MV-4-11 (cell line): ENCODE results near the gene TTC39B.
"Not testable (repeated sequence)": the region's sequence is repeated elsewhere in the genome, so short reads cannot be mapped to it uniquely, and the experiment has no call there.

Experiments
- DNase-seq: peaks from one replicate; lab custom pipeline; 2025; lab: John Stamatoyannopoulos, UW

Gene TTC39B

DNA sequence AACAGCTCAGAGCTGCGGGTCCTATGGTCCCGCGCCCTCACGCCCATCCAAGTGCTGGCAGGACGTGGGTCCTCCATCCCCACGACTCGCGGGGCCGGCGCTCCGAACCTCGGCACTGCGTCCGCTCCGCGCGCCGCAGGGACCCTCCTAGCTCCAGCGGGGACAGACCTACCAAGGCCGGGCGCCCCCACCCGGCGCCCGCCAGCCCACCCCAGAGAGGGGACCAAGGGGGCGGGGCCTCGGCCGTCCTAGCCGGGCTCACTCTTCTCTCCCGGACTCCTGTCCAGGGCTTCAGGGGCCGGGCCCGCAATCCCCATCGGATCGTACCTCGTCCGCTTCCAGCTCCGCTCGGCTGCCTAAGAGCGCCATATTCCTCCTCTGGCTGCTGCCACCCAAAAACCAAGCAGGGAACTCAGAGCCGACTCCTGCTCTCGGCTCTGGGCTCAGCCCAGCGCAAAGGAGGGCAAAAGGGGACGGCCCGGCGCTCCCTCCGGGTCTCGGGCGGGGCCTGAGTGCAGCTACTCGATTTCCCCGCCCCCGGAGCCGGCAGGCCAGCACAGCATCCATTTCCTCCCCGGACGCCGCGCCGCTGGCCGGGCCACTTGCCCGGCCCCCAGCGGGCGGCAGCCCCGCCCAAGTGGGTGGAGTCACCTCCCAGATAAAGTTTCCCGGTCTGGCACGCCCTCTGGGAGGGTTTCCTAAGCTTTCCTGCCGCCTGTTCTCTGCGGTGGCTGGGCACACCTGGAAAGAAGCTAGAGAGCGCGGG lies at the start of gene TTC39B:
Gene TTC39B (minus strand): TSS at position 460 of the 766 bp plus-strand sequence. CDS start 91 bp downstream, at position 369.
- peak; percentile 67 for DNase-seq

GRCh38 chr9:15355669-15356068 lies 48.7 kb upstream of the TTC39B start:
- DNase-seq, result no peak

DNA sequence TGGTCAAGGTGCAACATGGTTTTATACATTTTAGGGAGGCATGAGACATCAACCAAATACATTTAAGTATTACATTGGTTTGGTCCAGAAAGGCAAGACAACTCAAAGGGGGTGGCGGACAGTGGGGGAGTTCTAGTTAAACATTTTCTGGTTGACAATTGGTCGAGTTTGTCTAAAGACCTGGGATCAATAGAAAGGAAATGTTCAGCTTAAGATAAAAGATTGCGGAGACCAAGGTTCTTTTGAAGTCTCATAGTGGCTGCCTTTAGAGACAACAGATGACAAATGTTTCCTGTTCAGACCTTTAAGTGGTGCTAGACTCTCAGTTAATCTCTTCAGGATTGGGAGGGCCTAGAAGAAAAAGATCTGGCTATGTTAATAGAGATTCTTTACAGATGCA lies 47.7 kb upstream of the TTC39B start:
- DNase-seq, result no peak

DNA sequence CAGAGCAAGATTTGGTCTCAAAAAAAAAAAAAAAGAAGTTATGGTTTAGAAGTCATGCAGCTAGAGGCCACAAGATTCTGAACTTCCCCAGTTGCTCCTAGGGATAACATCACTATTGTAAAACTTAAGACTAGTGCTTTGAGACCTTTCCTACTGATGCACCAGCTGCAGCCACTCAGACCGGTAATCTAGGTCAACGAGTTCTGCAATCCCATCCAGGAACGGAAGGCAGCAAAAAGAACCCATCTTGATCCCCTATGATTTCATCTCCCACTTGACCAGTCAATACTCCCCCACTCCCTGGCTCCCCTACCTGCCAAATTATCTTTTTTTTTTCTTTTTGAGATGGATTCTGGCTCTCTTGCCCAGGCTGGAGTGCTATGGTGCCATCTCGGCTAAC lies 46.9 kb upstream of the TTC39B start:
- peak; percentile 68 for DNase-seq

DNA sequence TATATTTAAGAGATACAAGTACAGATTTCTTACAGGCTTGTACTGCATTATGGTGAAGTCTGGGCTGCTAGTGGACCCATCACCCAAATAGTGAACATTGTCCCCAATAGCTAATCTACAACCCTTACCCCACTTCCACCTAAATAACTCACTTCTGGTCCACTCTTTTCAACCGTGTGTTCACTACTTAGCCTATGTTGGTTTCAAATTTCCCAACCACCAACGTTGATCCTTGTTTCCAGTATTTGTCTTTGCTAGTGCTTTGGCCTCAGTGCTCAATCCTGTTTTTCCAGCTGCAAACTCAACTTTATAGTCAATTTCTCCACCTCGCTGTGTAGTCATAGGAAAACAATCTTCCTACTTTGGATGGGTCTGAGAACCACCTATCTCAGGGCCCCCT lies 45.3 kb upstream of the TTC39B start:
- no peak for DNase-seq

DNA sequence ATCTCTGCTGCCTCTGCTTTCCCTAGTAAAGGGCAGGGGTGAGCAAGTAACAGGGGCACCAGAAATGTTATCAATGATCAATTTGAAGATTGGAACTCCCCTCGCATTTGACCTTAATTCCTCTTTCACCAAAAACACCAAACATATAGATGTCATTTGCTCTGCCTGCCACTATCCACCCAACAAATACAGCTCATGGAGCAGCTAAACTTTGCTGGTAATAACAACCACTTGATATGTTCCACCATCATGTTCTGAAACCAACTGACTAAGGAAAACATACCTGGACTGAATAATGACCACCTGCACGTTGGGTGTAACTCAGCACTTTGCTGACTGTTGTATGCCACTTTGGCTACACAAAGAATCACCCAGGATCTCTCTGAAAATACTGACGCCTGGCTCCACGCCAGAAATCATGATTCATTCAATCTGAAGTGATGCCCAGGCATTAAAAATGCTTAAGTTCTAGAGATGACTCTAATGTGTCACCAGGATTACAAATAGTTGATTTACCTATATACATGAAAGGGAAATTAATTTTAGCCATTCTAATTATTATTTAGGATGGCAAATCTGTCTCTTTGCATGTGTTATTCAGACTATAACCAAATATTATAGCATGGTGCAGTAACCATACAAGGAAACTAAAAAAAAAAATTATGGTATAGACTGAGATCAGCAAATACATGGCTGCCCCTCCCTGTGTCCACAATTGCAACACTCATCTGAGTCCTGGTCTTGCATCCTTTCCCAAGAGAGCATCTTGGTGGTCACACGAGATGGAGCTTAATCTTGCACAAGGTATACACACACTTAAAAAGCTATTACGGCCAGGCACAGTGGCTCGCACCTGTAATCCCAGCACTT lies 43.1 kb upstream of the TTC39B start:
- no peak for DNase-seq

GRCh38 chr9:15346837-15347236 lies 39.8 kb upstream of the TTC39B start:
- DNase-seq, result no peak

DNA sequence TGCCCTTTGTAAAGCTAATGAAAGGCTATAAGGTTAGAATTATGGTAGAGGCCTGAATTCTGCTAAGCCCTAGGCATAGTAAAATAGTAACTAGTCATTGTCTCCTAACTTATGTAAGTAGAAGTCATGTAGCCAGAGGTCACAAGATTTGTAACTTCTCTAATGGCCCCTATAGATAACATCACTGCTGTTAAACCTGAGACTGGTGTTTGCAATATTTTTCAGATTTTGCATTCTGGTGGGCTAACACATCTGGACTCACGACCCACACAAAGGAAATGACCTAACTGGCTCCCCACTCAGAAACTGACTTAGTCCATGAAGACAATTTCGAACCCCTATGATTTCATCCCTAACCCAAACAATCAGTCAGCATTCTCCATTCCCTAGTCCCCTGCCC lies 37.2 kb upstream of the TTC39B start:
- no peak for DNase-seq

GRCh38 chr9:15333376-15333881 lies 26.4 kb upstream of the TTC39B start:
- no peak for DNase-seq

- DNase-seq, result no peak
These were observed 25.9 kb upstream of the TTC39B start for GRCh38 chr9:15332939-15333338.

GRCh38 chr9:15329539-15330109 lies 22.6 kb upstream of the TTC39B start:
- DNase-seq, result peak; percentile 9

- DNase-seq, result no peak
These were observed 21.9 kb upstream of the TTC39B start for GRCh38 chr9:15328946-15329345.

- DNase-seq, result not testable (repeated sequence)
These were observed 15.7 kb upstream of the TTC39B start for GRCh38 chr9:15322695-15323094.

DNA sequence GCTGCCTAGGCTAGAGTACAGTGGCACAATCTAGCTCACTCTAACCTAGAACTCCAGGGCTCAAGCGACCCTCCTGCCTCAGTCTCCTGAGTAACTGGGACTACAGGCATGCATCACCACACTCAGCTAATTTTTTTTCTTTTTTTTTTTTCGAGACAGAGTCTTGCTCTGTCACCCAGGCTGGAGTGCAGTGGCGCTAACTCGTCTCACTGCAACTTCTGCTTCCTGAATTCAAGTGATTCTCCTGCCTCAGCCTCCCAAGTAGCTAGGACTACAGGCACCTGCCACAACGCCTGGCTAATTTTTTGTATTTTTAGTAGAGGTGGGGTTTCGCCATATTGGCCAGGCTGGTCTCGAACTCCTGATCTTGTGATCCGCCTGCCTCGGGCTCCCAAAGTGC lies 12.6 kb upstream of the TTC39B start:
- DNase-seq, result peak; percentile 25

DNA sequence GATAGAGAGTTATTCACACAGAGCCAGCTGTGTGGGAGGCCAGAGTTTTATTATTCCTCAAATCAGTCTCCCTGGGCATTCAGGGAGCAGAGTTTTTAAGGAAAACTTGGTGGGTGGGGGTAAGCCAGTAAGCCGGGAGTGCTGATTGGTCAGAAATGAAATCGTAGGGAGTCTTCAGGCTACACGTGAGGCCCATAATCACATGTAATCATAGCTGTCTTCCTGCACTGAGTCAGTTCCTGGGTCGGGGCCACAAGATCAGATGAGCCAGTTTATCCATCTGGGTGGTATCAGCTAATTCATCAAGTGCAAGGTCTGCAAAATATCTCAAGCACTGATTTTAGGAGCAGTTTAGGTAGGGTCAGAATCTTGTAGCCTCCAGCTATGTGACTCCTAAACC lies 10.8 kb upstream of the TTC39B start:
- no peak for DNase-seq

GRCh38 chr9:15311607-15312006 lies 4.6 kb upstream of the TTC39B start:
- no peak for DNase-seq

- DNase-seq, result no peak
These were observed 3.3 kb upstream of the TTC39B start for GRCh38 chr9:15310107-15310850.

DNA sequence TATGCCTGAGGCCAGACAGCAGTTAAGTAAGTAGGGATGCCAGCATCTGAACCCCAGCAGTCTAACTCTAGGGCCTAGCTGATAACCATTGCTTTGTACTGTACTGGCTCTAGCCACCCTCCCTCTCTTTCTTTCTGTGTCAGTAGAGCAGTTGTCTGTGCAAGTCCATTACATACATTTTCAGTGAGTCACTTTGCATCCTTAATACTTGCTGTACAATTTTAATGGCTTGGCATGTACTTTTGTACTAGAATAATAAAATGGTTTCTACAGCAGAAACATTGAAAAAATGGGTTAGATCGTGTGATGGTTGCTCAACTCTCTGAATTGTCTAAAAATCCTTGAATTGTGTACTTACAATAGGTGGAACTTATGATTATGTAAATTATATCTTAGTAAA lies 1.5 kb upstream of the TTC39B start:
- DNase-seq, result no peak

DNA sequence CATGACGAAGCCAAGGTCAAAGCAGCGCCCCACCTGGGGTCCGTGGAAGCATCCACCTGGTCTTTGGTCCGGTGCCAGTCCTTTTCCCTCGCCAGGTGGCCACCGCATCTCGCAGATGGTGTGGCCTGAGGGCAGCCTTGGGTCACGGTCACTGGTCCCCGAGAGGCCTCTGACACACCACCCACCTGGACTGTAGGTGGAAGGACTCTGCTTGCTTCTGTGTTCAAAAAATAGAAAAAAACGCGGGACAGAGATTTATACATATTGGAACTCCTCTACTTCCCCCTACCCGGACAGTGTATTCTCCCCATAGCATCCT lies 466 bp upstream of the TTC39B start:
- no peak for DNase-seq

DNA sequence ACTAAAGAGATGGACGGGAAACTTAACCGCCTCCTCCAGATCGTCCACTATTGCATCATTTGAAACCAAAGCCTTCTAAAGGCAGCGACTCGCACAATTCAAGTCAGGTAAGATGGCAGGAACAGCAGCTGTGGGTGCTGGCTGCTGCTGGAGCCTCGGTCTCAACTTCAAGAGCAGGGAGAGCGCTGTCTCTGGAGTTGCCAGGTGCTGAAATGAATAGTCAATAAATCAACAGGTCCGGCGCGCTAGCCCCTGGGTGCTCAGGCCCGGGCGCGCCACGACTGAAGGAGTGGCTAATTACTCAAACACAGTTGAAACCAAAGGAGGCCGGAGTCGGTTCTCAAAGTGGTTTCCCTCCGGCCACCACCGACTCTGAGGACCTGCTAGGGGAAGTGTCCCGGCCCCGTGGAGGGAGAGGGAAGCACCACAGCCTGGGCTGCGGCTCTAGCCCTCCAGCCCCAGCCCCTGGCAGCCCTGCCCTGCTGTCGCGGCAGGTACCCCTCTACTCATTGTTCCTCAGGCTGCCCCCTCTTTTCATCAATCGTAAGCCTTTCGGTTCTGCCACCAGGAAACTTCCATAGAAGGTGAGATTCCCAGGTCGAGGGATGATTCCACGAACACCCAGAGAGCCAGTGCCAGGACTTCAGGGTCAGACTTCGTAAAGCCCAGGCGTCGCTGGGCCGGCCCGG lies 804 bp downstream of the TTC39B start:
- peak; percentile 39 for DNase-seq

GRCh38 chr9:15305470-15305869 lies 1.5 kb downstream of the TTC39B start:
- peak; percentile 64 for DNase-seq

DNA sequence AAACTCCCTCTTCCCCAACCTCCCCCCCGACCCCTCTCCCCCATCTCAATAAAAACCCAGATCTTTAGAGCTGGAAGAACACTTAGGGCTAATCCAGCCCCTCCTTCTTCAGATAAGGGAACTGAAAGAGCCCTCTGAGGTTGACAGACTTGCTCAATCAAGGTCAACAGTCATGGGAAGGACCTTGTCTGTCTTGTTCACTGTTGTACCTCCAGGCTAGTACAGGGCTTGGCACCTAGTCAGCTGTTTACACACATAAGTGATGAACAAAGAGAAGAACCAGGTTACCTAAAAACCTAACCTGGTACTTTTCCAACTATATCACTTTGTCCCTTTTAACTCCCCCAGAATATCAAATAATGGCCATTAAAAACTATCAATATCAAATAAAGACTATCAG lies 2.4 kb downstream of the TTC39B start:
- peak; percentile 33 for DNase-seq
